NAMALWA (cell line): ENCODE results near the gene FGD5.

ENCODE experiments used
- DNase-seq: peaks from one replicate; pipeline ENCODE4 v3.0.0-alpha.2; 2015; ENCODE audit warnings: low spot score

FGD5 gene

GRCh38 chr3:14852058-14852594, 33.4 kb downstream of the FGD5 start:
- no peak for DNase-seq

GRCh38 chr3:14852717-14853116, 34.0 kb downstream of the FGD5 start:
- no peak for DNase-seq

- DNase-seq: no peak
These were observed 34.6 kb downstream of the FGD5 start for GRCh38 chr3:14853271-14853951.

- DNase-seq: peak; percentile 26
These were observed 38.7 kb downstream of the FGD5 start for GRCh38 chr3:14857506-14857905.

GRCh38 chr3:14858105-14858504, 39.3 kb downstream of the FGD5 start:
- no peak for DNase-seq

- no peak for DNase-seq
These were observed 41.1 kb downstream of the FGD5 start for GRCh38 chr3:14859880-14860279.

- DNase-seq: no peak
These were observed 42.3 kb downstream of the FGD5 start for GRCh38 chr3:14861031-14861430.

- no peak for DNase-seq
These were observed 42.9 kb downstream of the FGD5 start for GRCh38 chr3:14861446-14862302.

GRCh38 chr3:14862303-14862660, 43.5 kb downstream of the FGD5 start:
- no peak for DNase-seq

- DNase-seq: no peak
These were observed 44.0 kb downstream of the FGD5 start for GRCh38 chr3:14862661-14863230.

- DNase-seq: no peak
These were observed 44.8 kb downstream of the FGD5 start for GRCh38 chr3:14863333-14864100.

- DNase-seq: no peak
These were observed 45.4 kb downstream of the FGD5 start for GRCh38 chr3:14864131-14864530.

GRCh38 chr3:14866627-14867026, 47.9 kb downstream of the FGD5 start:
- DNase-seq: no peak

GRCh38 chr3:14867936-14868570, 49.3 kb downstream of the FGD5 start:
- no peak for DNase-seq

GRCh38 chr3:14869917-14870782, 51.4 kb downstream of the FGD5 start:
- no peak for DNase-seq

- DNase-seq: no peak
These were observed 52.0 kb downstream of the FGD5 start for GRCh38 chr3:14870783-14871060.

- no peak for DNase-seq
These were observed 52.9 kb downstream of the FGD5 start for GRCh38 chr3:14871456-14872200.

- no peak for DNase-seq
These were observed 53.9 kb downstream of the FGD5 start for GRCh38 chr3:14872706-14873105.

- DNase-seq: no peak
These were observed 56.0 kb downstream of the FGD5 start for GRCh38 chr3:14874784-14875183.
